ENCODE results near the gene SPAG6.

The SPAG6 gene

DNA sequence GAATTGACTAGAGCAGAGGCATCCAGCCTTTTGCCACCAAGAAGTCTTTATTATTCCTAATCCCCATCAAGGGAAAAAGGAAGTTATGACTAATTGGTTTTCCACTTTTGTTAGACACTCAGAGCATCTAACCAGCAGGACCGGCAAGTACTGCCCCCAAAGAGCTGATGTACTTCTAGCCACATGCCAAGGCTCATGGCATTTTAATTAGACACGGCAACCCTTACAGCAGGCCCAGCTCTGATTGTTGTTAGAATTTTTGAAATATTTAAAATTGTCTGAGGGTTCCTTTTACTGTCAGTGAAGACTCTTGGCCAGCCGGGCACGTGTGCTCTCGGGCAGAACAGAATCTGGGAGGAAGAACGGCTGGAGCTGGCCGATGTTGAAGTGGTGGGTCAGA, 114.8 kb downstream of the SPAG6 start:
- DNase-seq (ENCODE audit: low read depth): no peak

DNA sequence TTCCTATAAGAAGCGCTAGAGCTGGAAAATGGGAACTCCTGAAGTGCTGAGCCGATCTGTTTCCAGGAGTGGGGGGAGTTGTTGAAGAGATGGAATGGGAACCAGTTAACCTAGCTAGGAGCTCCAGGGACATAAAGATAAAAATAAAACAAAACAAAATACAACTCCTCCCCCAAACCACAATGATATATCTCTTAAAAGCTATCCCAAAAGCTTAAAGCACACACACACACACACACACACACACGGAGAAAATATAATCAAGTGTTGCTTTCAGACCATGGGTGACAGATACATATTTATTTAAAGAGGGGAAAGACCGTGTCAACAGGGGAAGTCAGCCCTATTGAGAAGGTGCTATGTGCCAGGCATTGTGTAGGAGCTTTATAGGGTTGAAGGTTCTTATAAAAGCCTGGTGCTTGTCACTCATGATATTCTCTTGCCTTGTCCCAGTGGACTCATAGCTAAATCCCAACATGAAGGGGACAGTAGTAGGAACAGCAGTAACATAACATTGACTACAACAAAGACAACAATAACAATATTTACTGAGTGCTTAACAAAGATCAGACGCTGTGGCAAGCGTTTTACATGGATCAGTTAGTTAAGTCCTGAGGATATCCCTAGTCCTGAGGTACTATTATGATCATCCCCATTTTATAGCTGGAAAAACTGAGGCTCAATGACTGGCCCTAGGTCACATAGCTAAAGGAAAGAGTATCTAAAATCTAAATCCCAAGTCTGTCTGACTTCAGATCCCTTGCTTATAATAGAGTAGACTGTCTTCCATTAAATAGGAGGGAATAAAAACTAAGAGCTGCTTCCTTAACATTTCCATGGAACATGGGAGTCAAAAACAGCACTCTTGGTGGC, 115.5 kb downstream of the SPAG6 start:
- no peak for DNase-seq (ENCODE audit: low read depth)

DNA sequence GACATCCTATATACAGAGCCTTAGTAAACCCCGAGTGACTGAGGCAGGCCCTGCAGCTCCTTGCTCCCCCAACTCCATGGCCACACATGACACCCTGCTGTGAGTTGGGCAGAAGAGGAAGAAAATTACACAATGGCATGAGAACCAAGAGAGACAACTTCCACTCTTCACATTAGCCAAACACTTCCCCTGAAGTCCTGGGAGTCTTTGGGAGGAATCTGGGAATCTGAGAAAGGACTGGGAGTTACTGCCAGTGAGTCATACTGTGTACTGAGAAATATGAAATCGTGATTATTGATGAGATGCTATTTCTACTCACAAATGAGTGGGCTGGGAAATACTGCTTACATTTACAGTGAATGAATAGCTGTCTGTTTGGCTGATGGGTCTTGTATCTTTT, 116.6 kb downstream of the SPAG6 start:
- no peak for DNase-seq (ENCODE audit: low read depth)

DNA sequence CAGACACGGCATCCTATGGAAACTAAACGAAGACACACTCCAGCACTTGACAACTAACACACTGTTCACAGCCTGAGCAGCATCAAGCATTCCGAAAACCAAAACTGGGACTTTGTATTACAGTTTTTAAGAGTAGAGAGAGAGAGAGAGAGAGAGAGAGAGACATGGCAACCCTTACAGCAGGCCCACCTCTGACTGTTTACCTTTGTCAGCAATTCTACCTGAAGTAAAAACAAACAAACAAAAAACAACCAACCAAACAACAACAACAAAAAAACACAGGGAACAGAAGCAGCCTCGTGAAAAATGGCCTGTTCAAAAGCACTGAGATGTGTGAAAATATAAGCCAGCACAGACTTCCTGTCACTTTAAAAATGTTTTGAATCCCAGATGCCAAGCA, 118.0 kb downstream of the SPAG6 start:
- DNase-seq (ENCODE audit: low read depth): no peak

DNA sequence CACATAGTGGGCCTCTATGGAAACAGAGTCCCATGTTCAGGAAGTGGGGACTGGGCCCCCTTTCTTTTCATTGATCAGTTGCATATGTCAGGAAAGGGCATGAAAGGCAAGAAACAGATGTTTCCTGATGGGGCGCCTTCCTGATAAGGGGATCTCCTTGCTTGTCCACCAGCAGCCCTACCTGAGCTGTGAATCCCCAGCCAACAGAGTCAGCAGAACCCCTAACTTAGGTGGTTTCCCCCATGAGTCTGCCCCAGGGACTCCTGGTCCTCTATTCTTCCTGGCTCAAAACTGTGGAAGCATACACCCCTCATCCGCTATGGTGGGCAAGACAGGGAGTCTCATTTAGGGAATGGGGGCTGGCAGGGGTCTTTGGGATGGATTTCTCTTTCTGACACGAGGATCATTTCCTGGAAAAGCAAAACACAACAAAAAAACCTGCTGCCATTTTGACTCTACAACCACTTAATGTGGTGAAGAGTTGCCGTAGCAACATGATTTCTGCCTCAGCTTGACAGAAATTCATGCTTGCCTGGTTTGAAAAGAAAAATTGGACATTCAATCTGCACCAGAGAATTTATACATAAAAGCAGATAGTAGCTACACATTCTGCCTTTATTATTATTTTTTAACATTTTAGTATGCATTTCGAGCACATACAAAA, 119.8 kb downstream of the SPAG6 start:
- DNase-seq (ENCODE audit: low read depth): no peak

DNA sequence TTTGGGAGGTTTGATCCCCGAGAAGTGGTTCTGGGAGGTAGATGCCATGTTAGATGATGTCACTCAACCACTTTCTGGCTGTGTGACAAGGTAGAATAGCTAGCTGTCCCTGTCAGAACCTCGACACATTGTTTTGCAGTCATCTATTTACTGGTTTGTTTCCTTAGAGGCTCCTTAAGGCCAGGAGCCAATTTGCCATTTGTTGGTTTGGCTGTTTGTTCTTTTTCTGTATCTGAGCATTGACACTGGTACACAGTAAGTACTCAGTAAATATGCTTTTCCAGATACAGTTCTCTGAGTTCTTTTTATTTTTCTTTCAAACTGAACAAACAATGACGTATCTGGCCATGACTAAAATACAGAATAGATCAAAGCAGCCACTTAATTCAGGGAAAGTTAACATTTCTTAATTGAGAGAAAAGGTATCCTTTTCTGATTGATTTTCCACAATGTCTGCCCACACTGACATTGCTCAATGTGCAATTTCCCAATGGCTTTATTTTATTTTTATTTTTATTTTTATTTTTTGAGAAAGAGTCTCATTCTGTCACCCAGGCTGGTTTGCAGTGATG, 121.6 kb downstream of the SPAG6 start:
- no peak for DNase-seq (ENCODE audit: low read depth)
